ENCODE measurements around the gene CTDP1.

The CTDP1 gene

GRCh38 chr18:79679552-79680099, at the start of gene CTDP1:
Gene CTDP1 (plus strand): TSS chr18:79679803. CDS start chr18:79679948, 145 bp downstream.
- peak within 1 kb of the TSS; percentile 81 for H3K4me3 ChIP-seq (ENCODE audit: low read depth, low read length)
- no peak for TF ChIP-seq CTCF (IDR thresholded peaks at IDR 0.05; ENCODE audit: low read depth, low read length, missing control alignments)
- in situ Hi-C loops (cut with HindIII; ENCODE audit: low sequenced_read_pairs) = no loop called here
- DNase-seq (ENCODE audit: low read depth) = peak; percentile 68

GRCh38 chr18:79630281-79631095, 49.1 kb upstream of the CTDP1 start:
- H3K4me3 ChIP-seq (ENCODE audit: low read depth, low read length) = no peak overlapping the region
- no peak for DNase-seq (ENCODE audit: low read depth)
- in situ Hi-C loops (cut with HindIII; ENCODE audit: low sequenced_read_pairs) = no loop called here
- no peak for TF ChIP-seq CTCF (IDR thresholded peaks at IDR 0.05; ENCODE audit: low read depth, low read length, missing control alignments)

GRCh38 chr18:79631096-79631507, 48.5 kb upstream of the CTDP1 start:
- in situ Hi-C loops (cut with HindIII; ENCODE audit: low sequenced_read_pairs) = no loop called here
- no peak overlapping the region for H3K4me3 ChIP-seq (ENCODE audit: low read depth, low read length)
- no peak for DNase-seq (ENCODE audit: low read depth)
- no peak for TF ChIP-seq CTCF (IDR thresholded peaks at IDR 0.05; ENCODE audit: low read depth, low read length, missing control alignments)

- no peak for TF ChIP-seq CTCF (IDR thresholded peaks at IDR 0.05; ENCODE audit: low read depth, low read length, missing control alignments)
- DNase-seq (ENCODE audit: low read depth) = no peak
- in situ Hi-C loops (cut with HindIII; ENCODE audit: low sequenced_read_pairs) = no loop called here
- no peak overlapping the region for H3K4me3 ChIP-seq (ENCODE audit: low read depth, low read length)
Measured at GRCh38 chr18:79631761-79632446, 47.7 kb upstream of the CTDP1 start.

- no peak overlapping the region for H3K4me3 ChIP-seq (ENCODE audit: low read depth, low read length)
- no peak for TF ChIP-seq CTCF (IDR thresholded peaks at IDR 0.05; ENCODE audit: low read depth, low read length, missing control alignments)
- in situ Hi-C loops (cut with HindIII; ENCODE audit: low sequenced_read_pairs) = no loop called here
- DNase-seq (ENCODE audit: low read depth) = no peak
Measured at GRCh38 chr18:79632765-79633164, 46.8 kb upstream of the CTDP1 start.

GRCh38 chr18:79634186-79634585, 45.4 kb upstream of the CTDP1 start:
- in situ Hi-C loops (cut with HindIII; ENCODE audit: low sequenced_read_pairs) = no loop called here
- no peak overlapping the region for H3K4me3 ChIP-seq (ENCODE audit: low read depth, low read length)
- DNase-seq (ENCODE audit: low read depth) = no peak
- no peak for TF ChIP-seq CTCF (IDR thresholded peaks at IDR 0.05; ENCODE audit: low read depth, low read length, missing control alignments)

All from astrocyte of the cerebellum (primary cell).